GDM1 (cell line): Measurements from ENCODE around the gene RASSF1.
A peak's percentile ranks its signal among the peaks of the same experiment; 100 is the strongest.

Source experiments
- DNase-seq: peaks from one replicate; lab custom pipeline; 2025; lab: John Stamatoyannopoulos, UW

RASSF1 gene

GRCh38 chr3:50365080-50365841 is 24.6 kb upstream of the RASSF1 start:
- no peak for DNase-seq

- no peak for DNase-seq
These were observed 24.0 kb upstream of the RASSF1 start for GRCh38 chr3:50364573-50365079.

- no peak for DNase-seq
These were observed 19.1 kb upstream of the RASSF1 start for GRCh38 chr3:50359760-50360110.

- DNase-seq, result peak; percentile 95
These were observed 18.5 kb upstream of the RASSF1 start, which contains the start of gene TMEM115 for GRCh38 chr3:50358911-50359759. Gene TMEM115 (minus strand): TSS chr3:50359521. CDS start chr3:50359063, 458 bp downstream.

GRCh38 chr3:50358355-50358910 is 17.8 kb upstream of the RASSF1 start:
- DNase-seq, result no peak

GRCh38 chr3:50357481-50357880 is 16.8 kb upstream of the RASSF1 start:
- no peak for DNase-seq

- DNase-seq, result no peak
These were observed 15.9 kb upstream of the RASSF1 start for GRCh38 chr3:50356553-50356952.

GRCh38 chr3:50355829-50356552 is 15.4 kb upstream of the RASSF1 start:
- no peak for DNase-seq

GRCh38 chr3:50354850-50355249 is 14.2 kb upstream of the RASSF1 start:
- no peak for DNase-seq

- DNase-seq, result no peak
These were observed 13.6 kb upstream of the RASSF1 start for GRCh38 chr3:50354186-50354764.

GRCh38 chr3:50353245-50354004 is 12.8 kb upstream of the RASSF1 start:
- no peak for DNase-seq

GRCh38 chr3:50352781-50353180 is 12.1 kb upstream of the RASSF1 start:
- DNase-seq, result no peak

GRCh38 chr3:50351323-50351697 is 10.7 kb upstream of the RASSF1 start:
- no peak for DNase-seq

- DNase-seq, result peak; percentile 90
These were observed 10.1 kb upstream of the RASSF1 start, which contains the start of the genes CYB561D2 and NPRL2 for GRCh38 chr3:50350527-50351322. Gene CYB561D2 (plus strand): TSS chr3:50350862. CDS start chr3:50351434, 572 bp downstream. Gene NPRL2 (minus strand): TSS chr3:50350775. CDS start chr3:50350652, 123 bp downstream.

- no peak for DNase-seq
These were observed 9.5 kb upstream of the RASSF1 start for GRCh38 chr3:50350213-50350526.

GRCh38 chr3:50347187-50347813 is 6.7 kb upstream of the RASSF1 start:
- peak; percentile 50 for DNase-seq

- no peak for DNase-seq
These were observed 5.1 kb upstream of the RASSF1 start, which contains the start of gene ZMYND10 for GRCh38 chr3:50345586-50346234. Gene ZMYND10 (minus strand): TSS chr3:50345732. CDS start chr3:50345579, 153 bp downstream.

- DNase-seq, result no peak
These were observed 4.4 kb upstream of the RASSF1 start for GRCh38 chr3:50345008-50345407.
